GM12864 (cell line): Measurements from ENCODE around the gene KRT33B.

Source experiments
- DNase-seq: peaks from one replicate; pipeline ENCODE4 v3.0.0-alpha.2; 2011; ENCODE audit warnings: low read depth
- H3K4me3 ChIP-seq: 2 replicates; pipeline ENCODE4 v1.5.1; 2011; ENCODE audit warnings: mild to moderate bottlenecking, low read depth, low read length, control low read depth
- TF ChIP-seq, protein P1 (sequence below): IDR thresholded peaks from 2 replicates; pipeline ENCODE4 v1.5.1; 2011; ENCODE audit warnings: low read depth, mild to moderate bottlenecking, moderate library complexity, low read length, control low read depth, inconsistent platforms; ENCODE audit errors: missing control alignments

The KRT33B gene

DNA sequence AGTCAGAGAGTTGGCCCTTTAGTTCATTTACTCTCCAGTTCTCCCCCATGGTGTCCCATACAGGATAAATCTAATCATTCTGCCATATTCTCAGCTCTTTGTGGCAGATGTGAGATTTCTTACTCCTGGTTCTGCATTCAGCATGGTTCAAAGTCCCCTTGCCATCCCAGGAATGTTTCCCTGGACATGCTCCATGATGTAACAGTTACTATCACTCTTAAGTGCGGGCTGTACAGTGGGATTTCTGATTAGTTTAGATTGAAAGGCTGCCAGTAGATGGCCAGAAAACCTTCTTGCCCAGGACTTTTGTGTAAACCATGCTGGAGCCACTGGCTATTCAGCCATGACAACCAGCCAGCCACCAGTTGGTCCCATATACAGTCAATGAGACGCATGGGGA, 44.4 kb upstream of the KRT33B start:
- no peak for DNase-seq
- TF ChIP-seq, protein P1, sequence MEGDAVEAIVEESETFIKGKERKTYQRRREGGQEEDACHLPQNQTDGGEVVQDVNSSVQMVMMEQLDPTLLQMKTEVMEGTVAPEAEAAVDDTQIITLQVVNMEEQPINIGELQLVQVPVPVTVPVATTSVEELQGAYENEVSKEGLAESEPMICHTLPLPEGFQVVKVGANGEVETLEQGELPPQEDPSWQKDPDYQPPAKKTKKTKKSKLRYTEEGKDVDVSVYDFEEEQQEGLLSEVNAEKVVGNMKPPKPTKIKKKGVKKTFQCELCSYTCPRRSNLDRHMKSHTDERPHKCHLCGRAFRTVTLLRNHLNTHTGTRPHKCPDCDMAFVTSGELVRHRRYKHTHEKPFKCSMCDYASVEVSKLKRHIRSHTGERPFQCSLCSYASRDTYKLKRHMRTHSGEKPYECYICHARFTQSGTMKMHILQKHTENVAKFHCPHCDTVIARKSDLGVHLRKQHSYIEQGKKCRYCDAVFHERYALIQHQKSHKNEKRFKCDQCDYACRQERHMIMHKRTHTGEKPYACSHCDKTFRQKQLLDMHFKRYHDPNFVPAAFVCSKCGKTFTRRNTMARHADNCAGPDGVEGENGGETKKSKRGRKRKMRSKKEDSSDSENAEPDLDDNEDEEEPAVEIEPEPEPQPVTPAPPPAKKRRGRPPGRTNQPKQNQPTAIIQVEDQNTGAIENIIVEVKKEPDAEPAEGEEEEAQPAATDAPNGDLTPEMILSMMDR = no peak
- H3K4me3 ChIP-seq = no peak overlapping the region

DNA sequence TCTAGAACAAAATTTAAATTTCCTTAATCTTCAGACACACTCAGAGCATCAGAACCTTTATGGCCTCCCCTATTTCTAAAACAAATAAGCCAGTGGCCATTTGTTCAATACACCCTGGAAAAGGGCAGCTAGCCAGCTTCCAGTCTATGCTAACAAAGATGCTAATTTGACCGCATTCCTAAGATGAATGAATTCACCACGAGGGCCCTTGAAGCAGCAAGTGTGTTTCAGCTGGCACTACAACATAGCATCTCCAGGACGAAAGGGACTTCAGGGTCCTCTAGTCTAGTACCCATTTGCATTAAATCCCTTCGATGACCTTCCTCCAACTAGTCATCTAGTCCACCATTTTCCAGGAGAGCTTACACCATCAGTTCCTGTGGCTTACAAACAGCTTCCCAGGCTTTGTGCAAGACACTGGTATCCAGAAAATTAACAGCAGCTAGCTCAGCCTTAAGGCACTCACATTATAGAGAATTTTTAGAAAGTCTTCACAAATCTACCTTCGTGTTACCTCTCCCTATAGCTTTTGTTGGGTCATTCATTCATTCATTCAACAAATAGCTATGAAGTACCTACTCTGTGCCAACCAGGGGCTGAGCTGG, 43.8 kb upstream of the KRT33B start:
- TF ChIP-seq, protein P1 = no peak
- no peak for DNase-seq
- no peak overlapping the region for H3K4me3 ChIP-seq

- TF ChIP-seq, protein P1 = no peak
- no peak for DNase-seq
- no peak overlapping the region for H3K4me3 ChIP-seq
Observed at GRCh38 chr17:41411072-41411840, 41.6 kb upstream of the KRT33B start.

DNA sequence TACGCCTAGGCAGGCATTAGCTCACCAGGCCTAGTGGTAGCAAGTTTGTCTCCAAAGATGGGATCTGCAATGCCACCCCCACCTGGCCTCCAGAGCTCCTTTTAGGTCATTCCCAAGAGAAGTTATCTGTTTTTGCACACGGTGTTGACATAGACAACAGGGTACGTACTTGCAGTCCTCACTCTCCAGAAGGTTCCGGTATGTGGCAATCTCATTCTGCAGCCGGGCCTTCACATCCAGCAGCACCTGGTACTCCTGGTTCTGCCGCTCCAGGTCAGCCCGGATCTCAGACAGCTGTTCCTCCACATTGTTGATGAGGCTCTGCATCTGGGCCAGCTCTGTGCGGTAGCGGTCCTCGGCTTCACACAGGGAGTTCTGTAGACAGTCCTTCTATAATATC, 37.6 kb upstream of the KRT33B start:
- TF ChIP-seq, protein P1 = no peak
- H3K4me3 ChIP-seq = no peak overlapping the region
- no peak for DNase-seq

DNA sequence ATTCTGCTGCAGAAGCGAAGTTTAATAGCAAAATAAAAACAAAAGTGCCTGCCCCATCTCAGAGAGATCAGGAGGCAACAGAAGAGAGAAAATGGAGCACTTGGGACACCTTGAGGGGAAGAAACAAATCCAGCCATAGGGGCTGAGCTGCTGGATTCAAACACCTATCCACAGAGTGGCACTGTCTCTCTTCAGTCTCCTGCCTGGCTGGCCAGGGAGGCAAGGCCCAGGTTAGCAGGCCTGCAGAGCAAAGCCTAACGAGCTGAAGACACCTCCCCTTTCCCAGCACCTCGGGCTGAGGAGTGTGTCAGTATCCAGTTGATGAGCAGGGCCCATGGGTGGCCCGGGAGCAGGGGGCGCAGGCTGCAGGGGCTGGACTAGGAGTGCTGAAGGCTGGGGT, 36.6 kb upstream of the KRT33B start:
- H3K4me3 ChIP-seq = no peak overlapping the region
- DNase-seq = no peak
- TF ChIP-seq, protein P1 = no peak

DNA sequence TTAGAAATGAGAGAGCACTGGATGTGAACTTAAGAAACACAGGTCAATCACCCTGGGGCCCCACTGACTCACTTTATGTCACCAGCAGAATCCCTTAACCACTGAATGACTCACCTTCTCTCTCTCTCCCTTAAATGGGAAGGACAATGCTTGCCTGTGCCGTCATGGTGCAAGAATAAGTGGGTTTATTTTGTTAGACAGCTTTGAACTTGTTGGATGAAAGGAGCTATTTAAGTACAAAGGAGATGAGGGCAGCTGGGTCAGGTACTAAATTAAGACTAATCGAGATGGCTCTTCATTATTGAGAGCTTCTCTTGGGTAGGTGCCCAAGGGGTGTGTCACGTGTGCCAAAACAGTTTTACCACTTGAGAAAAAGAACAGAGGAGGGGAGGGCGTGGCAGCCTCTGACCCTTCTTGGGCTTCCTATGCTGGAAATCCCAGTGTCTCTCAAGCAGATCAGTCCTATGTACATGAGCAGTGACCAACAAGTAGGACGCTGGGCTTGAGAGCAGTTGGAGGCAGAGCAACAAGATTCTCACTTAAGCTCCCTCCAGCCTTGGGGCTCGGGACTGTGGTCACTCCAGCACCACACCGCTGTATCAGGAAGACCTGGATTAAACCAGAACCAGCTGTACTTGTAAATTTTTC, 34.5 kb upstream of the KRT33B start:
- TF ChIP-seq, protein P1 = no peak
- DNase-seq = no peak
- H3K4me3 ChIP-seq = no peak overlapping the region
